ENCODE measurements around the gene TMEM184A.

The TMEM184A gene

DNA sequence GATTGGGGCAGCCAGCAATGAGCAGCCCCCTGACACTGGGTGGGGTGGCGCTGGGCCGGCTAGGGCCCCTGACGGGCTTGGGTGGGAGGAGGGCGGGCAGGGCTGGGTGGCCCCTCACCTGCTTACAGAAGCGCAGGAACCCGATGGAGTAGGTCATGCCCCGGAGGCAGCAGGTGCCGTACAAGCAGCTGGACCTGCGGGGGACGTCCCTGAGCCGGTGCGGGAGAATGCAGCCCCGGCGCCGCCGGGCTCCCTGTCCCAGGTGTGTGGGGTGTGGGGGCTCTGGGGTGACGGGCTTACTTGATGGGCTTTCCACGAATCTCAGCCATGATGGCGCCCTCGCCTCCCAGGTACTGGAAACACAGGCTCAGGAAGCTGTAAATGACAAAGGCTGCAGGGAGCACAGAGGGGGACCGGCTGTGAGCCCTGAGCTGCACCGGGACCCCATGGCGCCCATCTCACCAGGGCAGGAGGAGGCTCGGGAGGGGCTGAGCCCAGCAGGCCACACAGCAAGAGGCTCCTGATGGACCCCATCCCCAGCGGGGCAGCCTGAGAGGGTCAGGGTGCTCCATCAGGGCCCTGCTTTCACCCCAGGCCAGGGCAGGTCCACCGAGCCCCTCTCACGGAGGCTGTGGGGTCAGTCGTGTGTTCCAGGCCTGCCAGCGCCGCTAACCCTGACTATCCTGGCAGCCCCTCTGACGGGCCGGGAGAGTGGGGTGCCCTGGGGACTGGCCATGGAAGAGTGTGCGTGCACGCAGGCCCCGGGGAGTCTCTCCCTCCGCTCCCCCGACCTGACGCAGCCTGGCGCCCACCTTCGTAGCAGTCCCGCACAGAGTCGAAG lies 5.8 kb downstream of the TMEM184A start:
- DNase-seq (ENCODE audit: low spot score) = no peak

DNA sequence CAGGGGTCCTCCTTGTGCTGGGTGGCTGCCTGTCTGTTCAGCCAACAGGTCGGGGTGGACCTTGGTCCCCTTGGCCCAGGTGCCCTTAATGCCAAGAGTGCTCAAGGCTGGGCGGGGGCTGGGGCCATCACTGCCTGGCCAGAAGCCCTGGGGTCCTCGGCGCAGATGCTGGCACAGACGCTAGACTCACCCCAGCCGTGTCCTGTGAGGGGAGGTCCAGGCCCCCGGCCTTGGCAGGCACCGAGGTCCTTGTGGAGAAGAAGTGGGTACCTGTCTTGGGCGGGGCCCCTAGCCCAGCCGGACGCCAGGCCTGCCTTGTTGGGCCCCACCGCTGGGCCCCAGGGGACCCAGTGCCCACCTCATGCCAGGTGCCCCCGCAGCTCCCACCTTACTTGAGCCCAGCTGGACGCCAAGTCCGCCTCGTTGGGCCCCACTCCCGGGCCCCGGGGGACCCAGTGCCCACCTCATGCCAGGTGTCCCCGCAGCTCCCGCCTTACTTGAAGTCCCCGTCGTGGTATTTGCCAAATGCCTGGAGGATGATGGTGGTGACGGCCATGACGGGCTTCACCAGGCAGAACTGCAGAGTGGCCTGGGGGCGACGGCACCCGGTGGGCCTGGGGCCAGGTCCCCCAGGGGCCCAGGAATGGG lies 6.5 kb downstream of the TMEM184A start:
- no peak for DNase-seq (ENCODE audit: low spot score)

DNA sequence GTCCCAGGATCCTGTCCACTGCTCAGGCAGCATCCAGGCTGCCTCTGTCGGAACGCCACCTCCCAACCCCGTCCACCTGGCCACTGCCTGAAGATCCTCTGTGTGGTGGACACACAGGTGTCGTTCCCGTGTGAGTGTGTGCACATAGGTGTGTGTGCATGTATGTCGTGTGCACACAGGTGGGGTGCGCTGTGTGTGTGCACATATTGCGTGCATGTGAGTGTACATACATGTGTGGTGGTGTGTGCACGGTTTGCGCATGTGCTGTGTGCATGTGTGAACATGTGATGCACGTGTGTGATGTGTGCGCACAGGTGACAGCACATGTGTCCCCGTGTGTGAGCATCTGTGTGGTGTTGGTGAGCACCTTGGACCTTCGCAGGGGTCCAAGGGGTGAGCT lies 7.1 kb downstream of the TMEM184A start:
- DNase-seq (ENCODE audit: low spot score) = no peak

DNA sequence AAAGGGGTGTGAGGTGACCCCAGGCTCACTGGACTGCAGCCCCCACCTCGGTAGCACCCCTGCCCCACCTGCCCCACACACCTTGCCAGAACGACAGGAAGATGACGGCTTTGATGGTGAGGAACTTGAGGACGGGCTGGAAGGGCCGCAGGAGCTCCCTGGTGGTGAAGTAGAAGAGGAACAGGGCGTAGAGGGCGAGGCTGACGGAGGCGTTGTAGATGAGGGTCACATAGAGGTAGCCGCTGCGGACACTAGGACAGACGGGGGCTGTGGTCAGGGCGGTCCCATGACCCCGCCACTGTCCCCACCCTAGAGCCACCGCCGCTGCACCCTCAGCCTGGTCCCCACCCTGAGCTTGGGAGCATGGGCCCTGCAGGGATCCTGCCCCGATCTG lies 7.6 kb downstream of the TMEM184A start:
- DNase-seq (ENCODE audit: low spot score) = no peak

DNA sequence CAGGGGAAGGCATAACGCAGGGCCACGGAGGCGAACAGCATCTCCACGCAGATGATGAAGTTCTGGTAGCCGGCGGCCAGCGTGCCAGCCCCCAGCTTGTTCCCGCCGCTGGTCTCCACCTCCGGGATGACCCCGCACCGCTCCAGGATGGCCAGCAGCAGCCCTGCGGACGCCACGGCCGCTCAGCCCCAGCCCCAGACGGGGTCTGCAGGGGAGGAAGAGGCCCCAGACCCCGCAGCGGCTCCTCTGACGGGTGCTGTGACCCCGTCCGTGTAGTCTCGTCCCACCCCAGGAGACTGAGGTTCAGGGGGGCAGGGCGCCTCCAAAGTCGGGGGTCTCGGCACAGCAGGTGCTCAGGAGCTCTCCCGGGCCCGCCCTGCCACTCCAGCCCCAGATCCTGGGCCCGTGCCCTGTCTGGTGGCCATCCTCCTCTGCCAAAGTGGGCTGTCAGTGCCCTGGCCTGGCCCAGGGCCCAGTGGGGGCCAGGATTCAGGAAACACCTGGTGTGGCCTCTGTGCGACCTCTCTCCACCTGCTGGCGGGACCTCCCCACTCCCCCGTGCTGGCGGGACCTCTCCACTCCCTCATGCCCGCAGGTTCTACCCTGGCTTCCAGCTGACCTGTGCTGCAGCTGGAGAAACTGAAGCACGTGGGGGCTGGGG lies 8.1 kb downstream of the TMEM184A start:
- no peak for DNase-seq (ENCODE audit: low spot score)

DNA sequence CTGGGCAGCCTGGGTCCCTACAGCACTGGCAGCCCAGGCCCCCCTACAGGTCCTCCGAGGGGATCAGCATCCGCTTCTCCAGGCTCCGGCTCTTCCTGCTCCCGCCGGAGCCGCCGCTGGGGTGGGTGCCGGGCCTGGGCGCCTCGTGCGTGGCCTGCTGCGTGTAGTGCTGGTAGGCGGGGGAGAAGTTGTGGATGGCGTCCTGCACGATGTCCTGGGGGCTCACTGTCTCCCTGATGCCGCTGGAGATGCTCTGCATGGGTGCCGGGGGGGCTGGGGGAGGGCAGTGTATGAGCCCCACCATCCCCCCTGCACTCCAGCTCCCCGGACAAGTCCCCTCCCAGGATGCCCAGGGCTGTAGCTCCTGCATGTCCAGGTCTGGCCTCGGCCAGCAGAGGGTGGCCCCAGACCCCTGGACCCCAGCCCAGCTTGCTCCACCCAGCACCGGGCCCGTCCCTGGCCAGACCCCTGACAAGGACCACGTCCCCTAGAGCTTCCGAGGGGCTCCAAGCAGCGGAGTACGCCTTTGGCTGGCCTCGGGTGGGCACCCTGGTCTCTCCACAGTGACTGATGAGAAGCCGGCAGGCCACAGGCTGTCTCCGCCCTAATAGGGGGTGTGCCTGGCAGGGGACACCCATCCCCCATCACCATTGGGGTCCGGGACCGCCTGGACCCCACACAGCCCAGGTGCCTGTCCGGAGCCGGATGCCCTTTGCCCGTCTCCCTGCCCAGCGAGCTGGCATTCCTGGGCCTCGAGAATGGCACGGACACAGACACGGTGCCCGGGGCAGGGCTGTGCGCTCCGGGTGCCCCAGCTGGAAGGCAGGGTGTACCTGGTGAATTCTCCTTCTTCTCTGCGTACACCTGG lies 8.9 kb downstream of the TMEM184A start:
- no peak for DNase-seq (ENCODE audit: low spot score)

DNA sequence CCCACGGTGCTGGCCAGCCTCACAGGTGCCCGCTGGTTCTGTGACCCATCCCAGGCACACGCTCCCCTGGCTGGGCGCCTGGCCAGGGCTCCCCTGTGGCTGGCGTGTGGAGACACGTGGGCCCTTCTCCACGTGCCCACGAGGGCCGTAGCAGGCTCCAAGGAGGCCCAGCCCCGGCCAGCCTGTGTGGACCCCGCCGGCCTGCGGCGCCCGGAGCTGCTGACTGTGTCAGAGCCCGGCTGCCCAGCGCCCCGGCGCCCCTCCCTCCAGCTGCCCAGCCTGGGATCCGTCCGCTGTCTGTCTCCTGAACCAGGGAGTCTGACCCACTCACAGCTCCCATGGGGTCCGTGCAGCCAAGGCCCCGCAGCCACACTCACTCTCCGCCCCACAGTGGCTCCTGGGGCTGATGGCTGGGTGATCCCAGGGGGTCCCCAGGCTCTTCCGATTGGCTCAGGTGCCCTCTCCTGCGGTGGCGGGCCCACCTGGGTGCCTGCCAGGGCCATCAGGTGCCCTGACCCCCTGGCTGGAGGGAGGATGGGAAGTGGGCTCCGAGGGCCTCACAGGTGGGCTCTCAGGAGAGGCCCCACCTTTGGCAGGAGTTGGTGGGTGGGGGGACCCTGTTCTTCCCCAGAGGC lies 9.6 kb downstream of the TMEM184A start:
- no peak for DNase-seq (ENCODE audit: low spot score)

DNA sequence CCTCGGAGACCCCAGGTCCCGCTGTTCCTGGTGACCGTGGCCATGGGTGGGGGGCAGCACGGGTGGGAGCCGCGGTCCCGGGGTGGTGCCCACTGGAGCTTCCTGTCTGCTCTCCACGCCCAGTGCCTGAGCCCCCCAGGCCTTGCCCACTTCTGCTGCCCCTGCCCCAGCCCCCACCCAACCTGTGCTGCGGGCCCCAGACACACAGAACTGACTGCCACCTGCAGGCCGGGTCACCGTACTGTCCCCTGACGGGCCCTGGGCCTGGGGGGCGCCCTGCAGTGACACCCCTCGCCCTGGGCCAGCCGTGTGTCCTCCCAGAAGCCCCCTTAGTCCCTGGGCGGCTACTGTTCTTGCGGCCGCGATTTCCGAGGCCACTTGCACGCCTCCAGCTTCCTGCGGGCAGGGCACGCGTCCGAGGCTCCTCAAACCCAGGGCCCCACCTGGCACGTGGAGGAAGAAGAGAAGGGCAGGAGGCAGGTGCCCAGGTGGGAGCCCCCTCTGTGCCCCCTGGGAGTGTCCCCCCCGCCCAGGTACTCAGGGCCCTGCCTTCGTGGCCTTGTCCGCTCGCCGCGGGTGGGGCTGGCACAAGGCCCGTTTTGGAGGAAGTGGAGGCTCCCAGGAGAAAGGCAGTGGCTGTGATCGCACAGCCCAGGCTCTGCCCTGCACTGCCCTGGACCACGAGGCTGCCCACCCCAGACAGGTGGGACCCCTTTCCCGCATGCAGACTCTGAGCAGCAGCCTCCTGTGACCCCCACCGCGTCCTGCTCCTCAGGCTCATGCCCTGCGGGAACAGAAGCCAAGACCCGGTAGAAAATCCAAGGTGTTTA lies 10.4 kb downstream of the TMEM184A start:
- no peak for DNase-seq (ENCODE audit: low spot score)

DNA sequence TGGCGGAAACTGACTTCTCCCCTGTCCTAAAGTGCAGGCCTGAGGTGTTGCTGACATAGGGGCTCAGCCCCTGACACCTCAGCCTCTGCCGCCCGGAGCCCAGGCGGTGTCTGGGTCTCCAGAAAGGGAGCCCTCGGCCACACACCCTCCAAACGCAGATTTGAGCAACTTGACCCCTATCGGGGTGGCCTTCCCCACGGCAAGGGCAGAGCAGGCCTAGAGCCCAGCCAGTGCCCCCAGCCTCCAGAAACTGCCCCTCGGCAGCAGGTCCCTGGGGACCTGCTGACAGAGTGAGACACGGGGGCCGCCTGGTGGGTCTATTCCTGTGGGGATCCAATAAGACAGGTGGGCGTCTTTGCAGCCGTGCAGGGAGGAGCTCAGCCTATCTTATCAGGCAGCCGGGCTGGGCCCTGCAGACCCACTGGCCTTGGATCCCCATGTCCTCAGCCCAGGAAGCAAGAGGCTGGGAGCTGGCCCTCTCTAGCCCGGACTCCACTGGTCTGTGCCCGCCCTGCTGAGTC lies 11.0 kb downstream of the TMEM184A start:
- DNase-seq (ENCODE audit: low spot score) = no peak

DNA sequence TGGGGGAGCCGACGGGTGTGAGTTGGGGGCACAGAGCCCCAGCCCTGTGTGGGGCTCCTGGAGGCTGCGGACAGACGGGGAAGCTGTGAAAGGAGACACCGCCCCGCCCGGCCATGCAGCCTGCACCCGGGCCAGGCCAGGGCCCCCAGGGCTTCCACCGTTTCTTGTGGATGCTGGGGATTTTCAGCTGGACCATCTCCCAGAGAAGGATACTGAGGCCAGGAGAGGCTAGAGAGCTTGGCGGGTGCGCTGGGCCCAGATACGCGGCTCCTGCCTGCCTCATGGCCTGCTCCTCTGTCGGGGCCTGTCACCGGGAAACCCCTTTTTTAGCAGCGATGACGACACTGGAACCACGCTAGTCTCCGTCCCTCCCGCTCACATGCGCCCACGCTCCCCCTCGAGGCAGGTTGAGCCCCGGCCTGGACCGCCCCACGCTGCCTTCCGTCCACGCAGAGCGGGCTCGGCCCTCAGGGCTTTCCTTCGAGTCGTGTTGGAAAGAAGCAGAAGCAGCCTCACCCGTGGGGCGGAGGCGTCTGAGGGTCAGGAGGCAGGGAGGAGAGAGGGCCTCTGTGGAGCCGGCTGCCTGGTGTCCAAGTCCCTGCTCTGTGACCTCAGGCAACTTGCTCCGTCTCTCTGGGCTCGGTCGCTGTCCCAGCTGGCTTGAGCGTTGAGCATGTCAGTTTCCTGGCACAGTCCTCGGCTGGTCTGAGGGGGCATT lies 11.7 kb downstream of the TMEM184A start:
- no peak for DNase-seq (ENCODE audit: low spot score)

DNA sequence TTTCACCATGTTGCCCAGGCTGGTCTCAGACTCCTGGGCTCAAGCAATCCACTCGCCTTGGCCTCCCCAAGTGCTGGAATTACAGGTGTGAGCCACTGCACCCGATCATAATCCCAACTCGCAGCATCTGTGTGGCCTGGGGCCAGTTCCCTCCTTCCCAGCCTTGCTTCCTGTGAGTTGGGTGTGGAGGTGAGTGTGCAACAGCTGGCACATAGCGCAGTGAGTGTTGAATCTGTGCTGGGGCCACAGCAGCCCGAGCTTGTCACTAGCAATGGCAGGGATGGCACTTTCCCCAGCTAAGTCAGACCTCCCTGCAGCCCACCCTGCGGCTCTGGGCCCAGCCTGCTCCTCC lies 12.2 kb downstream of the TMEM184A start:
- DNase-seq (ENCODE audit: low spot score) = no peak

DNA sequence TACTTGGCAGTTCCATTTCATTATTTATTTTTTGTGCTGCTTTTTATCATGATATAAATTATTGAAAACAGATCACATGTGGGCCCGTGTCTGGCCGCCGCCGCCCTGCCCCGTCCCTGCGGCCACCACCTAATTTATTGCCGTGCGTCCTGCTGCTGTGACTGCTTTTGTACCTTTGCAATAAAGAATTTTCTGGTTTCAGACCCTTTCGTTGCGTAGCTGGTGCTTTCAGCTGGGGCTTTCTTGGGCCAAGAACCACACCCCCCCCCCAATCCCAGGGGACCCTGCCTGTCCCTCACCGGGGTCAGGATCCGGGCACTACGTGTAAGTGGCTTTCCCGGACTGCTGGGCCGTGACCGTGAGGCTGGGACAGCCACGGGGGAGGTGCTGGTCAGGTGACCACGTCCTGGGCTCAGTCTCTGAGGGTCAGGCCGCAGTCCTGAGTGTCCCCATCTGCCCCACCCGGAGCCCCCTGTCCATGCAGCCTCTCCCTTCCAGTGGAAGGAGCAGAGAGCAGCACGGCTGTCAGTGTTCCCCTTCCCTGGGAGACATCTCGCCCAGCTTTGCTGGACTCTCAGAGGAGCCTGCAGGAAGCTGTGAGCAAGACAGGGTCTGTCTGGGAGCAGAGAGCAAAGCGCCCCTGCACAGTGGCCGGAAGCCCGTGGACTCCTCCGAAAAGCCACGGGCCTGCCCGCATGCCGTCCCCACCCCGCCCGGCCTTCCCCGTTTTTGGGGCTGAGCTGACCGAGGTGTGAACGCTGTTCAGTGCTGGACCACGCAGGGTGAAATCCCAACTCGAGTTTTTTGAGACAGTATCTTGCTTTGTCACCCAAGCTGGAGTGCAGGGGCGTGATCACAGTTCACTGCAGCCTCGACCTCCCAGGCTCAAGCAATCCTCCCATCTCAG lies 12.9 kb downstream of the TMEM184A start:
- DNase-seq (ENCODE audit: low spot score) = no peak

DNA sequence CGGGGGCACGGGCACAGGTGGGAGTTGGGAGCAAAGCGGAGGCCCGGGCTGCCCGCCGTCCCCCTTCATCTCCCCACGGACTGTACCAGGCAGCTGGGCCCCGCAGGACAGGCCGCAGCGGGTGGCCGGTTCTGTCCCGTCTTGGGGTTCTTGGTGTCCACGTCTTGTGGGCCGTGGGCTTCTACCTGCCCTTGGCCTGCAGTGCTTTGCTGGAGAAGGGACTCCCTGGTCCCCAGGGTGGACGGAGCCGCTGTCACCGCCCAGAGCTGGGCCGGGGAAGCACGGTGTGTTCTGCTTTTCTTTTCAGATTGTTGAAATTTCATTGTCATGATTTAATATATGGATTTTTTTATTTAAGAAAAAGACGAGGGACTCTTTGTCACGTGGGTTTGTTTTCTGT lies 13.7 kb downstream of the TMEM184A start:
- no peak for DNase-seq (ENCODE audit: low spot score)

DNA sequence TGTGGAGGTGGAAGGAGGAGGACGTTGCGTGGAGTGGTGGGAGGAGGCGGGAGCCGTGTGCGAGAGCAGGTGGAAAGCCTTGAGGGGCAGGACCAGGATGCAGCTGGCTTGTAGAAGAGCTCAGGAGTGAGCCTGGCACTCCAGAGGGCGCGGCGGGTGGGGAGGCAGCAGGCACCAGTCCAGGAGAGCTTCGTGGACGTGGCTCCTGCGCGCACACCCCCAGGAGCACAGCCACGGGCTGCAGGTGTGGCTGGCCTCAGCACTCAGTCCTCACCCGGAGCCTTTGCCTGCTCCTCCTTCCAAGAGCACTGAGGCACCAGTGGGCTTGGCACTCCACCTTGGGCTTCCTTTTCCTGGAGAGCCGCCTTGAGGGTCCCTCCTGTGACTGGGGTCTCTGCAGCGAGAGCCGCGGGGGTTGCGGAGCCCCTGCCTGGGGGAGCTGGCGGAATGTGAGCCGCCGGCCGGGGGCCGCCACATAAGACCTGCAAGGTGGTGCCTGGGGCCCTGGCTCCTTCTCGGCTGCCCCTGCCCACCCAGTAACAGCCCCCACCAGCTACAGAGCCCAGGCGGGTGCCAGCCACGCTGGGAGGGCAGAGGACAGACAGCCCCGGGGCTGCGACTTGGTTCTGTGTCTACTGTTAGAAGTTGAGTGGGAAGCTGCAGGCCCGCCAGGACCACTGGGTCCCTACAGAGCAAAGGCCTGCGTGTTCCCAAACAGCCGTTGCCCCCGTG lies 14.4 kb downstream of the TMEM184A start:
- no peak for DNase-seq (ENCODE audit: low spot score)

DNA sequence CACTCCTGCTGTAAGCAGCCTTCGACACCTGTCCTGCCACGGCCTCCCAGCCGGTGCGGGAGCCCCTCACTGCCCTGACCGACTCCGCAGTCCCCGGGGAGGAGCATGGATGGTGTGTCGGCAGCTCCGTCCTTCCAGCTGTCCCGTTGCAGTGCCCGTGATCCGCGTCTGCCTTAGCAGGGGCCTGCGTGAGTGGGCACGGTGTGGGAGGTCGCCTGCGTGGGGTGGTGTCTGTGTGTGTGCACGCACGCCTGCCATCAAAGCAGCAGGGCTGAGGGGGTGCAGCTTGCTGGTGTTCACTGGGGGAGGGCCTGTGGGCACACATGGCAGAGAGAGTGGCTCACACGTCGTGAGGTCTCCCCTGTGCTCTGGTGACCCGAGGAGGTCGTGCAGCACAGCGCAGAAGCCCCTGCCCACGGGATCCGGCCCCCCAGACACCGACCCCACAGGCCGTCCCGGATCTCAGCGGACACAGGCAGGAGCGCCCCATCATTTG lies 15.2 kb downstream of the TMEM184A start:
- DNase-seq (ENCODE audit: low spot score) = no peak

DNA sequence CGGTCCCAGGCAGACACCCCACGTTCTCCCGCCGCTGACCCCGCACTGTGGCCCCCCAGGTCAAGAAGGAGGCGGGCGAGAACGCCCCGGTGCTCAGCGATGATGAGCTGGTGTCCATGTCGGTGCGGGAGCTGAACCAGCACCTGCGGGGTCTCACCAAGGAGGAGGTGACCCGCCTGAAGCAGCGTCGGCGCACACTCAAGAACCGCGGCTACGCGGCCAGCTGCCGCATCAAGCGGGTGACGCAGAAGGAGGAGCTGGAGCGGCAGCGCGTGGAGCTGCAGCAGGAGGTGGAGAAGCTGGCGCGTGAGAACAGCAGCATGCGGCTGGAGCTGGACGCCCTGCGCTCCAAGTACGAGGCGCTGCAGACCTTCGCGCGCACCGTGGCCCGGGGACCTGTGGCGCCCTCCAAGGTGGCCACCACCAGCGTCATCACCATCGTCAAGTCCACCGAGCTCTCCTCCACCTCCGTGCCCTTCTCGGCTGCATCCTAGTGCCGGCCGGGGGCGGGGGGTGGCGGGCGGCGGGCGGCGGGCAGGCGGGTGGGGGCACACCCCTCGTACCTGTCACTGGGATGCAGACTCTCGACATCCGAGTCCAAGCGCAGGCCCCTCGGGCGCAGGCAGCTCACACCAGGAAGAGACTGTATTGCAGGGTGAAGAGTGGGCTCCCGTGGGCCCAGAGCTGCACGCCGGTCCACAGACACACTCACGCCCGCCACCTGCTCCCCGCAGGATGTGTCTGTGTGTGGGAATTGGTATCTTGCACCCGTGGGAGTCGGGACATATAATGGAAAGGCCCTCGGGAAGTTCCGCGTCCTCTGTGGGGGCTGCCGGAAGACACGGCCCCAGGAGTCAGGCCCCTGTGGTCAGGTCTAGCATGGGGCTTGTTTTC lies 15.9 kb downstream of the TMEM184A start:
- DNase-seq (ENCODE audit: low spot score) = no peak
